HG03520 (cell line): Measurements from ENCODE around the gene GRIK1.

Experiments used
- ATAC-seq: cut with Tn5 transposase; IDR thresholded peaks from one replicate; pipeline ENCODE4 v1.9.1; 2021; ENCODE audit warnings: mild to moderate bottlenecking, moderate library complexity; ENCODE audit not compliant: unreplicated experiment

The GRIK1 gene

GRCh38 chr21:29678626-29679025, 261.2 kb downstream of the GRIK1 start:
- ATAC-seq = no peak

- no peak for ATAC-seq
Observed at GRCh38 chr21:29677326-29677725, 262.5 kb downstream of the GRIK1 start.

- ATAC-seq = no peak
Observed at GRCh38 chr21:29676395-29676794, 263.4 kb downstream of the GRIK1 start.

DNA sequence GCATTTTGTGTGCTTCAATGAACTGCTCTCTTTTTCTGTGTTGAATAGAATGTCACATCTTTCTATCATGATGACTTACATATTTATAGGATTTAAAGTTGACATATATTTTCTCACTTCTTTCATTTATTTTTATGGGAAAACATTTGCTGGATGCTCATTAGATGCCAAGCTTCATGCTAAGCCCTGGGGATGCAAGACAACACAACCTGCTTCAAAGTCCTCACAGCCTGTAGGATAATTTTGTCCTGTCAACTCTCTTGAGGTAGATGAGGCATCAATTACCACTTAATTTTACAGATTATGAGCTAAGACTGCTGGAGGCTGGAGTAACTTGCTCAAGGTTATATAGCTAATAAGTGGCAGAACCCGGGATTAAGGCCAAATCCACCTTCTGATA, 264.3 kb downstream of the GRIK1 start:
- ATAC-seq = no peak

- no peak for ATAC-seq
Observed at GRCh38 chr21:29674343-29674742, 265.5 kb downstream of the GRIK1 start.

DNA sequence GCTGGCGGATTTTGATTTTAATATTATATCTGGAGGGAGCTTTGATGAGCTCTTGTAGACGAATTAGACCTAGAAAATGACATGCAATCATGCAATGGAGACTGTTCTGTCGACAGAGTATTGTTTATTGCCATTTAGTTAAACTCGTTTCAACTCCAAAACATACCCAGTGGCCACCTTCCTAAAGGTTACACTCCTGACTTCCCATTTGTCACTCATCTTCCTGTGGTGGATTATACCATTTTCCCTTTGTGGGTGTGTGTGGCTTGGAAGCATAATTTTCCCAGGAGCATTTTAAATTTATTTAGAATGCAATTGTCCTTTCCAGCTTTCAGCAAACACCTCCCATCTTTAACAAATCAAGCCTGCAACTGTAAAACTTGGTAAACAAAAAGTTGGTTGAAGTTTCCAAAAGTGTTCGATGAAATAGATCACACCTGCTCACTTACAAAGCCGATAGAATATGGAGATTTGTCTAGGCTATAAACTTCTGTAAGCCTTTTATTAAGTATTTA, 266.6 kb downstream of the GRIK1 start:
- ATAC-seq = no peak

DNA sequence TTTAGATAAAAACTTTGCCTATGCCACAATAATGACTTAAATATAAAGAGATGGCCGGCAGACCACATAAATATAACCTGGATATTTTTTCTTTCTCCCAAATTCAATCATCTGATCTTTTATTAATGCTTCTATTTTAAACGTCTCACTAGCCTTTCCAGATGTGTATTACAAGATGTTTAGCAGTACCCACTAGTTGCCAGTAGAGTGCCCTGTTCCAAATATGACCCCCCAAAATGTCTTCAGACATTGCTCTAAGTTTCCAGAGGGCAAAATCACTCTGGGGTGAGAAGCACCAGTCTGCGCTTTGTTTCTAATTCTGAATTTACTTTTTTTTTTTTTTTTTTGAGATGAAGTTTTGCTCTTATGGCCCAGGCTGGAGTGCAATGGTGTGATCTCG, 268.1 kb downstream of the GRIK1 start:
- ATAC-seq = no peak

DNA sequence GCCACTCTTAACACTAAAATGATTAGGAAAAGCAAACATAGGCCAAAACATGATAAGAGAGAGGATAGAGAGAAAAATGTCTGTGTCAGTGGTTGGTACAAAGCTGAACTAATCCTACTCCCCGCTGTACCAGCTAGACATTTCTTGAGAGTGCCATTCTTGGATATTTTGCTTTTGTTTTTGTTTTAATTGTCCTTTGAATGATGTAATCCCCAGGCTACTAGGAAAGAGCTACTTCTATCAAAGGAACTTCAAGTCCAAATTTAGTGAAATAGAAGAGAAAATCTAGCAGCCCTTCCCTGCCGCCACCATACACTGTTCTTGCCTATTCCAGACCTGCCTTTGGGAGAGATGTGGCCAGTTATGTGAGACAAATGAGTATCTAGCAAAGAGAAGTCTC, 269.6 kb downstream of the GRIK1 start:
- ATAC-seq = no peak

DNA sequence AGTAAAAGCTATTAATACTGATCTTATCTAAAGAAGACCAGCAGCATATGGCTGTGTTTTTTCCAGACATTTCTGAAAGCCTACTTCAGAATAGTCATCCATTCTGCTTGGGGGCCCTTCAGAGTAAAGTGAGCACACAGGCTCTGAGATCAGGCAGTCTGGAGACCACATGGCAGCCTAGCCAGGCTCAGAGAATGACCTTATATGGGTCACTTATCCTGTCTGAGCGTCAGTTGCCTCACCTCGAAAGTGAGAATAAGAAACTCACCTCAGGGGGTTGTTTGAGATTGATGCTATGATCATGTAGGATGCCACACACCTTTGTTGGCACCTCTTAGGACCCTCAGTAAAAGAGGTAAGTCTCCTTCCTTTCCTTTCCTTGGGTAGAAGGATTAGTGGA, 270.4 kb downstream of the GRIK1 start:
- ATAC-seq = peak; percentile 83

GRCh38 chr21:29667651-29668050, 272.1 kb downstream of the GRIK1 start:
- no peak for ATAC-seq

DNA sequence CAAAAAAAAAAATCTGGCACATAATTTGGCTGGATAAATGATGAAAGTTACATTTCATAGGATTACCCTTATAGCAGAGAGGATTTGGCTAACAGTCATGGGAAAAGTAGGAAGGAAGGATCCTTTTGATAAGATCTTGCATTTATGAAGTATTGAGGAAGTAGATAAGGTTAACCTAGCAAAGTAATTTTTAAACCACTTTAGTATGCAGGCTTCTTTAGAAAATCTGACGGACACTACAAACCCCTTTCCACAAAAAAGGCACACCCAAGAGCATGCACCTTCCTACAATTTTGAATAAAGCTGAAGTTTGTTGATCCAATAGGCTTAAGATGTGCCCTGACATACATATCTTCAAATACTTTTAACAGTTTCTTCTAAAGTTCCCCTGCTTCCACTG, 275.2 kb downstream of the GRIK1 start:
- no peak for ATAC-seq

GRCh38 chr21:29661672-29662442, 277.9 kb downstream of the GRIK1 start:
- no peak for ATAC-seq

GRCh38 chr21:29660047-29660720, 279.6 kb downstream of the GRIK1 start:
- ATAC-seq = no peak

- ATAC-seq = no peak
Observed at GRCh38 chr21:29658934-29659203, 280.9 kb downstream of the GRIK1 start.

DNA sequence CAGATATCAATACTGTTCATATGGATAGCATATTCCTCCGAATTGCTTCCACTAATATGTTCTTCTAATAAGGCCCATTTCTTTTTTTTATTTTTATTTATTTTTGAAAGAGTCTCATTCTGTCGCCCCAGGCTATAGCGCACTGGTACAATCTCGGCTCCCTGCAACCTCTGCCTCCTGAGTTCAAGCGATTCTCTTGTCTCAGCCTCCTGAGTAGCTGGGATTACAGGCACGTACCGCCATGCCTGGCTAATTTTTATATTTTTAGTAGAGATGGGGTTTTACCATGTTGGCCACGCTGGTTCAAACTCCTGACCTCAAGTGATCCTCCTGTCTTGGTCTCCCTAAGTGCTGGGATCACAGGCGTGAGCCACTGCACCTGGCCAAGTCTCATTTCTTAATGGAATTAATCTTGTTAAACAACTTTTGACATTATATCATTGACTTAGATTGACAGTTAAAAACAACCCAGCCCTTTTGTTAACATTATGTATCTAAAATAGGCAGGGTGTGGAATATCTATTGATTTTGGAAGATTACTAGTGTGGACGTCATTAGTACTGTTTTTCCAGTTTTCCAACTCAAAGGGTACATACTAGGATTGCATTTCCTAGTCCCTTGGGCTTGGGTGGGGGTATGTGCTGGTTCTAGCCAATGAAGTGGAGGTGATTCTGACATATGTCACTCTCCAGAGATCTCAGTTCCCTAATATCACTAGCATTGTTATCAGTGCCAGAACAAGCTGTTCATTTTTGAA, 281.4 kb downstream of the GRIK1 start:
- ATAC-seq = no peak

- no peak for ATAC-seq
Observed at GRCh38 chr21:29657240-29657989, 282.4 kb downstream of the GRIK1 start.

GRCh38 chr21:29656504-29657239, 283.1 kb downstream of the GRIK1 start:
- ATAC-seq = no peak

GRCh38 chr21:29655577-29655976, 284.2 kb downstream of the GRIK1 start:
- ATAC-seq = no peak

DNA sequence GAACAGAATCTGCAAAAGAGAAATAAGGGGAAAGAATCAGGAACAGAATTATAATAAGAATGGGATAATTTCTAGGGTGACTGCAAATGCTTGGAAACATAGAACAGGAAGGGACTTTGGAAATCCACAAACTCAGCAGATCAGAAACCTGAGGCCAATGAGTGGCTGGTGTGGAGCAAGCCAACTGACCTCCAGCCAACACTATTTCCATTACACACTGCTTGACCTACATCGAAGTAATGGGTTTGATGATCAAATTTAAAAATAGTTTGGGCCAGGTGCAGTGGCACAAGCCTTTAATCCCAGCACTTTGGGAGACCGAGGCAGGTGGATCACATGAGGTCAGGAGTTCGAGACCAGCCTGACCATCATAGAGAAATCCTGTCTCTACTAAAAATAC, 284.9 kb downstream of the GRIK1 start:
- ATAC-seq = no peak

GRCh38 chr21:29654203-29654602, 285.6 kb downstream of the GRIK1 start:
- no peak for ATAC-seq
